SIG-M5 treated with dmso at 0.1 percent for 504 hours (cell line): Measurements from ENCODE around the gene ETNK2.

Source experiments
- DNase-seq: peaks from one replicate; lab custom pipeline; 2025; ENCODE audit not compliant: unreplicated experiment; lab: John Stamatoyannopoulos, UW

ETNK2 gene

GRCh38 chr1:204149635-204150565 is 1.9 kb downstream of the ETNK2 start:
- no peak for DNase-seq

GRCh38 chr1:204149107-204149506 is 2.7 kb downstream of the ETNK2 start:
- DNase-seq = no peak

- DNase-seq = no peak
These were observed 4.1 kb downstream of the ETNK2 start for GRCh38 chr1:204147406-204148383.

- no peak for DNase-seq
These were observed 4.9 kb downstream of the ETNK2 start for GRCh38 chr1:204146965-204147364.

- no peak for DNase-seq
These were observed 5.5 kb downstream of the ETNK2 start for GRCh38 chr1:204146309-204146708.

GRCh38 chr1:204145033-204145504 is 6.8 kb downstream of the ETNK2 start:
- DNase-seq = no peak

GRCh38 chr1:204143276-204144041 is 8.4 kb downstream of the ETNK2 start:
- DNase-seq = no peak

GRCh38 chr1:204142032-204142974 is 9.5 kb downstream of the ETNK2 start:
- no peak for DNase-seq

GRCh38 chr1:204141131-204141530 is 10.7 kb downstream of the ETNK2 start:
- DNase-seq = no peak

GRCh38 chr1:204139952-204140351 is 11.9 kb downstream of the ETNK2 start:
- DNase-seq = no peak

GRCh38 chr1:204139088-204139487 is 12.8 kb downstream of the ETNK2 start:
- DNase-seq = no peak

- DNase-seq = no peak
These were observed 15.0 kb downstream of the ETNK2 start for GRCh38 chr1:204136814-204137213.

- no peak for DNase-seq
These were observed 17.7 kb downstream of the ETNK2 start for GRCh38 chr1:204134103-204134502.

GRCh38 chr1:204132718-204133117 is 19.1 kb downstream of the ETNK2 start:
- no peak for DNase-seq

- no peak for DNase-seq
These were observed 19.9 kb downstream of the ETNK2 start for GRCh38 chr1:204131978-204132377.

GRCh38 chr1:204130981-204131892 is 20.6 kb downstream of the ETNK2 start:
- no peak for DNase-seq

- no peak for DNase-seq
These were observed 21.7 kb downstream of the ETNK2 start for GRCh38 chr1:204130178-204130577.
